ENCODE data around the gene ARAF. TPM values are rescaled to one million over a fixed set of nuclear protein-coding genes. Genes with fewer than 3 reads are reported as not detected.

ARAF gene
- total and polyA plus RNA-seq, 2 of the 13 experiments (the other 11 are each of a cell fraction or from before 2014, with no cell fraction given), result 18.0 to 33.1 TPM

GRCh38 chrX:47581731-47582647 lies 21.0 kb downstream of the ARAF start, which contains the start of gene TIMP1 (continued):
- TF ChIP-seq SMARCE1 (IDR thresholded peaks at IDR 0.05; ENCODE audit: borderline replicate concordance) (no peak), PLSCR1 (CRISPR knock-in tag; IDR thresholded peaks at IDR 0.05; ENCODE audit: borderline replicate concordance) (no peak), ZGPAT (CRISPR knock-in tag; IDR thresholded peaks at IDR 0.05) (no peak), MAF1 (CRISPR knock-in tag; IDR thresholded peaks at IDR 0.05; ENCODE audit: borderline replicate concordance) (no peak), DNMT3B (CRISPR knock-in tag; conservative IDR thresholded peaks at IDR 0.05) (no peak), HOXA5 (CRISPR knock-in tag; IDR thresholded peaks at IDR 0.05) (no peak), ZNF253 (CRISPR knock-in tag; IDR thresholded peaks at IDR 0.05; ENCODE audit: borderline replicate concordance) (no peak), POLR2G (IDR thresholded peaks at IDR 0.05; ENCODE audit: low read depth, low read length) (peak; percentile 62), EED (CRISPR knock-in tag; IDR thresholded peaks at IDR 0.05) (no peak), ZXDC (CRISPR knock-in tag; IDR thresholded peaks at IDR 0.05) (no peak), GTF3A (CRISPR knock-in tag; conservative IDR thresholded peaks at IDR 0.05) (no peak), ZNF629 (CRISPR knock-in tag; conservative IDR thresholded peaks at IDR 0.05) (no peak), TAF15 (IDR thresholded peaks at IDR 0.05; ENCODE audit: low read depth, low read length, poor library complexity, severe bottlenecking) (no peak), KDM2A (CRISPR knock-in tag; IDR thresholded peaks at IDR 0.05; ENCODE audit: borderline replicate concordance, low read depth) (no peak), ZNF296 (CRISPR knock-in tag; conservative IDR thresholded peaks at IDR 0.05) (no peak), SMC3 (IDR thresholded peaks at IDR 0.05; ENCODE audit: low read length) (no peak), MTA1 (CRISPR knock-in tag; IDR thresholded peaks at IDR 0.05; ENCODE audit: borderline replicate concordance) (no peak), UBTF (CRISPR knock-in tag; IDR thresholded peaks at IDR 0.05) (peak; percentile 26; the same call in 1 of the 2 replicates), BATF2 (CRISPR knock-in tag; IDR thresholded peaks at IDR 0.05) (no peak), ZNF562 (CRISPR knock-in tag; IDR thresholded peaks at IDR 0.05; ENCODE audit: borderline replicate concordance) (no peak), ARNT (IDR thresholded peaks at IDR 0.05) (no peak), ZNF768 (CRISPR knock-in tag; IDR thresholded peaks at IDR 0.05) (peak; percentile 93), GATAD2A (CRISPR knock-in tag; IDR thresholded peaks at IDR 0.05) (no peak)
